NOMO-1 (cell line): Measurements from ENCODE around the gene TAF13.
"Not testable (repeated sequence)": the region's sequence is repeated elsewhere in the genome, so short reads cannot be mapped to it uniquely, and the experiment has no call there.

ENCODE experiments used
- DNase-seq, 2 experiments: peaks; one replicate each; lab custom pipeline; 2025; ENCODE audit not compliant: unreplicated experiment in 2 of 2; lab: John Stamatoyannopoulos, UW

The TAF13 gene

GRCh38 chr1:109050228-109050995 is 25.4 kb downstream of the TAF13 start:
- DNase-seq, result no peak

GRCh38 chr1:109048335-109048734 is 27.5 kb downstream of the TAF13 start:
- no peak for DNase-seq

GRCh38 chr1:109047339-109047738 is 28.5 kb downstream of the TAF13 start:
- DNase-seq, result no peak

GRCh38 chr1:109046671-109047070 is 29.1 kb downstream of the TAF13 start:
- no peak for DNase-seq

- no peak for DNase-seq
These were observed 30.2 kb downstream of the TAF13 start for GRCh38 chr1:109045595-109045994.

- peak; percentile 92 to 96 for DNase-seq
These were observed 34.0 kb downstream of the TAF13 start, which contains the start of gene WDR47 for GRCh38 chr1:109041621-109042468. WDR47 (minus strand) TSS chr1:109042102; CDS start chr1:109023512, 18,590 bp downstream.

- DNase-seq, result peak in 1 of 2 experiments; percentile 24
These were observed 34.7 kb downstream of the TAF13 start for GRCh38 chr1:109040989-109041620.

GRCh38 chr1:109040627-109040988 is 35.2 kb downstream of the TAF13 start:
- peak in 1 of 2 experiments; percentile 36 for DNase-seq

- no peak for DNase-seq
These were observed 41.4 kb downstream of the TAF13 start for GRCh38 chr1:109034382-109034781.

GRCh38 chr1:109029493-109029892 is 46.3 kb downstream of the TAF13 start:
- DNase-seq, result not testable (repeated sequence)

- DNase-seq, result no peak
These were observed 48.0 kb downstream of the TAF13 start for GRCh38 chr1:109027841-109028240.

GRCh38 chr1:109025694-109026093 is 50.1 kb downstream of the TAF13 start:
- no peak for DNase-seq

- no peak for DNase-seq
These were observed 51.2 kb downstream of the TAF13 start for GRCh38 chr1:109024646-109025045.

- no peak for DNase-seq
These were observed 55.0 kb downstream of the TAF13 start for GRCh38 chr1:109020693-109021257.

GRCh38 chr1:109017719-109018118 is 58.1 kb downstream of the TAF13 start:
- not testable (repeated sequence) for DNase-seq

- DNase-seq, result no peak
These were observed 58.7 kb downstream of the TAF13 start for GRCh38 chr1:109017134-109017533.
